HG02973 (cell line): ENCODE data around the gene APOLD1.
"Not testable (repeated sequence)": the region's sequence is repeated elsewhere in the genome, so short reads cannot be mapped to it uniquely, and the experiment has no call there.

Experiments
- ATAC-seq: cut with Tn5 transposase; IDR thresholded peaks from one replicate; pipeline ENCODE4 v1.9.1; 2021; ENCODE audit warnings: moderate library complexity; ENCODE audit not compliant: unreplicated experiment

APOLD1 gene

DNA sequence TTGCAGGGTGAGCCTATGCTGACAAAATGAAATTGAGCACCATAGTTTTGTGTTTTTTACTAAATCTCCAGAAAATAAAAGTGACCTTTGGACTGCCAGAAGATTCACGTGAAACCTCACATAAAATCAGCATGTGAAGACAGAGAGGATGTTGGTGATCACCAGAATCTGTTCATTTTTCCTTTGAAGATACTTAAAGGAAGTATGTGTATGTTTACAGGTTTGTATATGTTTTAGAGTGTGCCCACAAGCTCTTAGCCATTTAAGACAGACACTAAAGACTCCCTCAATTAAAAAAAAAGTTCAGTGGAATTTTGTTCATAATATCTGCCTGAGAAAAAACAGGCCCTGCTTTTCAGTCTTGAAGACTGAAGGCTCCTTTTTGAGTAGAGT, 53.5 kb downstream of the APOLD1 start:
- no peak for ATAC-seq

DNA sequence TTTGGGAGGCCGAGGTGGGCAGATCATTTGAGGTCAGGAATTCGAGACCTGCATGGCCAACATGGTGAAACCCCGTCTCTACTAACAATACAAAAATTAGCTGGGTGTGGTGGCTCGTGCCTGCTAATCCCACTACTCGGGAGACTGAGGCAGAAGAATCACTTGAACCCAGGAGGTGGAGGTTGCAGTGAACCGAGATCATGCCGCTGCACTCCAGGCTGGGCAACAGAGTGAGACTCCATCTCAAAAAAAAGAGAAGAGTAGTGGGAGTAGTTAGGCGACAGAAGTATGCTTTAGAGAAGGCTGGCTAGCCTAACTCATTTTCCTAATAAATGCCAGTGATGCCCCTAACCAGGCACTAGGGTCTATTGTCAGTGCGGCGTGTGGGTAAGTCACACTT, 54.0 kb downstream of the APOLD1 start:
- ATAC-seq, result not testable (repeated sequence)

DNA sequence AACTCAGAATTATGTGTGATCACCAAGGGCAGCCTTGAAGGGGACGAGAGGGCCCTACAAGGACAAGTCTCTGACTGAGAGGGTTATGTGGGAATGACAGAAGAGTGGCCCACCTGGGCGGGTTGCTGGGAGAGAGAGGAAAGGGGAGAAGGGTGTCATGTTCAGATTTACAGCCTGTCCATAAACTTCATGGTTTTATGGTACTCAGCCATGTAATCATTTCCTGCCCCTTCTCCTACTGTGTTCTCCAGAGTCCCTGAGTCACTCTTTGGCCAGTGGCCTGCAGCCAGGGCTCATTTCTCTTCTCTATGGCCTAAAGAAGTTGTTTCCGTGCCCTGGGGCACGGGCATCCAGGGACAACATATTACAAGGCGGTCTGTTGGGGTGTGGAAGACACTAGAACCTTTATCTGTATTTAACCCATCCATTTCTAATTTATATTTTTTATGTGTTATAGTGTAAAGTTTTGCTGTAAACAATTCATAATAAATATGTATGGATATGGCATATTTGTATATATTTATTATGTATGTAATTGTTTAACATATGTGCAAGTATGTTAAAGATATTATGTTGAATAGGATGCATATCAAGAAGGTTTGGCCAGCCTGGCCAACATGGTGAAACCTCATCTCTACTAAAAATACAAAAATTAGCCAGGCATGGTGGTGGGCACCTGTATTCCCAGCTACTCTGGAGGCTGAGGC, 54.6 kb downstream of the APOLD1 start:
- no peak for ATAC-seq

DNA sequence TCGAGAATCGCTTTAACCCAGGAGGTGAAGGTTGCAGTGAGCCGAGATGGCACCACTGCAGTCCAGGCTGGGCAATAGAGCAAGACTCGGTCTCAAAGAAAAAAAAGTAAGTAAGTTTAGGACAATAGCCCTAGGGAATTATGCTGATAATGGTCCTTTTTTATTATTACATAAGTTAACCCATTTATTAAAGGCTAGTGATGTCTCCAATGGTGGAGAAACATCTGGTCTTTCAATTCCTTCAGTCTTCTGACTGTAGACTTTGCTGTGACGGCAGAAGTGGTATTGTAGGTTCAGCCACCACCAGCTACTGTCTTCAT, 55.1 kb downstream of the APOLD1 start:
- ATAC-seq, result no peak
